ENCODE results near the gene KRTAP5-5. TPM values are rescaled to one million over a fixed set of nuclear protein-coding genes. Genes with fewer than 3 reads are reported as not detected.
"Not testable (repeated sequence)": the region's sequence is repeated elsewhere in the genome, so short reads cannot be mapped to it uniquely, and the experiment has no call there.

The KRTAP5-5 gene
- total RNA-seq, 1 donor from 2014 or later, result not detected

GRCh38 chr11:1655168-1656060 lies 25.8 kb downstream of the KRTAP5-5 start:
- intact Hi-C loops (cut with micrococcal nuclease), result no loop called here

DNA sequence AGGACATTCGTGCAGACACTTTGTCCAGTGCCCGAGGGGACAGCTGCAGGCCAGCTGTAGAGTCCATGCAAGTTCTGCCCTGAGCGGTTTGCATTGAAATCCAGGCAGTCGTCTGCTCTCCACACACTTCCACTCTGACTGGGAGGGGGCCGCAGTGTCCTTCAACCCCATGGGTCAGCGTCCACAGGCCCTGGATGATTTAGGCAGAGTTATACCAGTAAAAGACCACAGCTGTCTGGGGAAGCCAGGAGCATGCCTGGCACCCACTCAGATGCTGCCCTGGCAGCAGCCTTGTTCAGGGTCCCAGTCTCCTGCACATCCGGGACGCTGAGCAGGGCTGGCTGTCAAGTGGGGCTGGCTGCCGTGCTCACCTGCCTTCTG lies 26.5 kb downstream of the KRTAP5-5 start:
- intact Hi-C loops (cut with micrococcal nuclease), result no loop called here

GRCh38 chr11:1656670-1657069 lies 27.1 kb downstream of the KRTAP5-5 start:
- intact Hi-C loops (cut with micrococcal nuclease), result no loop called here

- intact Hi-C loops (cut with micrococcal nuclease), result no loop called here
Measured at GRCh38 chr11:1659506-1659905, 29.9 kb downstream of the KRTAP5-5 start.

DNA sequence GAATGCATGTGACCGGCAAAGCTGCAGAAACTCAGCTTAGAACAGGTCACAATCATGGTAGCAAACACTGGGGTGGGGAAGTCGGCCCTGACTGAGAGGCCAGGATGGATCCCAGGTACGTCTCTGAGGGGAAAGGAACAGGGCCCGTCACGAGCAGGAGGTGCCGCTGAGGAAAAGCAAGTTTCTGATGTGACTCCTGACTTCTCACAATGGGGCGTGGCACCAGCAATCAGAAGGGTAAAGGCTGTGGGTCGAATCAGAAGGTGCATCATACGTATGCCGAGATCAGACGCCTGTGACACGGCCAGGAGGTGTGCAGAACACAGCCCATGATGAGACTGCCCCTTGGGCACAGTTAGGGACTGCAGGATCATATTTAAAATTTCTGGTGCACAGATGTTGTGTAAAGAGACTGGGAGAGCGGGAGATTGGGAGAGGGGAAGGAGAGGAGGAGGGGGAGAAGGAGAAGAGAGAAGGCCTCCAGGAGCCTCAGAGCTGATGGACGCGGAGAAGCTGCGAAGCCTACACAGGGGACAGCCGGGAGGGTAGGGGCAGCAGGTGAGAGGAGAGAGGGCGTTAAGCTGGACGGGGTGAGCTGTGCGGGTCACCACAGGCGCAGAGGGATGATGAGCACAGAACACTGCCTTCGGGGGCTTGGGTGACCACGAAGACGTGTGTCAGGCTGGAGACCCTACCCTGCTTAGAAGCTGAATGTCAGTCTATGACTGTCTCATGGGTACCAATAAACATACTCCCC lies 30.7 kb downstream of the KRTAP5-5 start:
- intact Hi-C loops (cut with micrococcal nuclease), result no loop called here

- intact Hi-C loops (cut with micrococcal nuclease), result not testable (repeated sequence)
Measured at GRCh38 chr11:1661454-1662269, 32.1 kb downstream of the KRTAP5-5 start.

GRCh38 chr11:1662699-1663283 lies 33.2 kb downstream of the KRTAP5-5 start:
- intact Hi-C loops (cut with micrococcal nuclease), result not testable (repeated sequence)

DNA sequence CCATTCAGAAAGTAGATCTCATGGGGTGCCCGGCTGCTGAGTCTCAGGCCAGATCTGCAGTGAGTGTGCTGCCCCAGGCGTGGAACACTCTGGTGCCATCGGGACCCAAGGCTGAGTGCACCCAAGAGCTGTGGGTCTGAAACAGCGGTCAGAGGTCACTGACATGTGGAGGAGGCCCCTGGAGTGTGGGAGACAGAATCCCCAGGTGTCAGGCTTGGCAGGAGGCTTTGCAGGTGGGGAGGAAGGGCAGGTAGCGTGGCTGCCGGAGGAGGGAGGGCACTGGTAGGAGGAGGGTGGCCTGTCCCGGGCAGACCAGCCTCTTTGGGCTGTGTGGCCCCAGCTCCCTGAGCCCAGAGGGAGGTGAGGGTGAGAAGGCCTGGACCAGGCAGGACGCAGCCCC lies 35.7 kb downstream of the KRTAP5-5 start:
- intact Hi-C loops (cut with micrococcal nuclease), result no loop called here

GRCh38 chr11:1667121-1667850 lies 37.7 kb downstream of the KRTAP5-5 start:
- intact Hi-C loops (cut with micrococcal nuclease), result no loop called here

- intact Hi-C loops (cut with micrococcal nuclease), result no loop called here
Measured at GRCh38 chr11:1667906-1668305, 38.3 kb downstream of the KRTAP5-5 start.

DNA sequence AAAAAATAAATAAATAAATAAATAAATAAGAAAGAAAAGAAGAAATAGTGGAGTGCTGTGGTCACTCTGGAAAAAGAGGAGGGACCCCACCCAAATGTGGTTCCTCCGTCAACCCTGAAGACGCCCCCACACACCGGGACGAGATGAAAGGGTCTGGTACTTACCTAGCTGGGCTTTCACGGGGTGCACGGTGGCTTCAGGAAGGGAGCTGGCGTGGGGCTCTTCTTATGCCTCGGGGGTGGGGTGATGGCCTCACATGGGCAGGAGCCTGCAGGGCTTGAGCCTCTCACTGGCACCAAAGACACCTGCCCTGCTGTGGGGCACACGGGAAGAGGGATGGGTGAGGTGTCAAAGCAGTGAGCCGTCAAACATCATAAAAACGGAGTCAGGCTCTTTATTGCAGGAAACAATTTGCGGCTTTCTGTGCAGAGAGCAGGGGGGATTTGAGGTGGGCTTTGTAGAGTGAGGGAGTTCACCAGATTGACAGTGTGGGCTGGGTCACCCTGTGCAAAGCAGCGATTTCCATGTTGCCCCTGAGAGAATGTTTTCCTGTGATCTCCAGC lies 39.4 kb downstream of the KRTAP5-5 start:
- intact Hi-C loops (cut with micrococcal nuclease), result no loop called here

DNA sequence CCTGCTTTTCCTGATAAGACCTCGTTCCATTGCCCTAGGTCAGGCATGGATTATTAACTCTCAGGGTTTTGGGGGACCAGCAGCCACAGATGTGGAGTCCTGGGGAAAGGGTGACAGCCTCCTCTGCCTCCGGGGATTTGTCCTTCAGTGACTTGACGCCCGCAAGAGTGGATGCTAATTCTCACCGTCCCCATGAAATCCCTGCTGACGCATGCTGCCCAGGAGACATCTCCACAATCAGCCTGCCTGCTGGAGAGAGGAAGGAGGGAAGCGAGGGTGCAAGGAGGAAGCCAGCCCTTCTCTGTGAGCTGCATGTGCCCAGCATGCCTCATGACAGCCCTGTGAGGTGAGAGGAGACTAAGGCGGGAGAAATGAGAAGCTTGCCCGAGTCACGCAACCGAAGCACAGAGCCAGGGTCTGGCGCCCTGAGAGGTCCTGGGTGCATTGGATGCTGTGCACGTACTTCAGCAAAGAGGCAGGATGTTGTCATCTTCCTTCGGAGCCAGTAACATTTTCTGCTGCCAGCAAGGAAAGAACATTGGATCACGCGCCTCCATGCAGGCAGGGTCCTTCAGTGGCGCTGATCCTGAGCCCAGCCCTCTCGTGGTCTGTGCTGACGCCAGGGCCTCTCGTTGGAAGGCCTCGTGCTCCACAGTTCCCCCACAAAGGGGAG lies 40.1 kb downstream of the KRTAP5-5 start:
- intact Hi-C loops (cut with micrococcal nuclease), result no loop called here

DNA sequence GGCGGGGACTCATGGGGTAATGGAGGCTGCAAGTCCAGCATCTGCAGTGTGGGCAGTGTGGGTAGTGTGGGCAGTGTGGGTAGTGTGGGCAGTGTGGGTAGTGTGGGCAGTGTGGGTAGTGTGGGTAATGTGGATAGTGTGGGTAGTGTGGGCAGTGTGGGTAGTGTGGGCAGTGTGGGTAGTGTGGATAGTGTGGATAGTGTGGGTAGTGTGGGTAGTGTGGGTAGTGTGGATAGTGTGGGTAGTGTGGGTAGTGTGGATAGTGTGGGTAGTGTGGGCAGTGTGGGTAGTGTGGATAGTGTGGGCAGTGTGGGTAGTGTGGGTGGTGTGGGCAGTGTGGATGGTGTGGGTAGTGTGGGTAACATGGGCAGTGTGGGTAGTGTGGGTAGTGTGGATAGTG lies 40.9 kb downstream of the KRTAP5-5 start:
- intact Hi-C loops (cut with micrococcal nuclease), result not testable (repeated sequence)

GRCh38 chr11:1670905-1671371 lies 41.4 kb downstream of the KRTAP5-5 start:
- intact Hi-C loops (cut with micrococcal nuclease), result no loop called here

- intact Hi-C loops (cut with micrococcal nuclease), result no loop called here
Measured at GRCh38 chr11:1671658-1672057, 42.1 kb downstream of the KRTAP5-5 start.

DNA sequence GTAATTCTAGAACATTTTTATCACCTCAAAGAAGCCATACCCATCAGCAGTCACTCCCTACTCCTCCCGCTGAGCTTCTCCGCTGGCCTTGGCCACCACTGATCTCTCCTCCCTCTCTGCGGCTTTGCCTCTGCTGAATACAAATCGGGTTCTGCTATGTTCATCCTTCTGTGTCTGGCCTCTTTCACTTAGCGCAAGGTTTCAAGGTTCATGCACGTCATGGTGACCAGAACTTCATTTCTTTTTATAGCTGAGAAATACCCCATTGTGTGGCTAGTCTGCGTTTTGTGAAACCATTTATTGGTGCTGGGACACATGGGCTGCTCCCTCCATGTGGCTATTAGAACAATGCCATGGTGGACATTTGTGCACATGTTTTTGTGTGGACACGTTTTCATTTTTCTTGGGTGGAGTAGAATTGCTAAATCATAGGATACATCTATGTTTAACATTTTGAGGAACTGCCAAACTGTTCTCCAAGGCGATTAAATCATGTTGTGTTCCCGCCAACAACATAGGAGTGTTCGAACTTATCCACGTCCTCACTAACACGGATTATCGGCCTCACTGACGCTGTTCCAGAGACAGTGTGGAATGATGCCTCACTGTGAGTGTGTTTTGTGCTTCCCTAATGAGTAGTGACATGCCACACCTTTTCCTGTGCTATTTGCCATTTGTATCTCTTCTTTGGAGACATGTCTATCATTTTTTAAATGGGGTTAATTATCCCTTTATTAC lies 43.2 kb downstream of the KRTAP5-5 start:
- intact Hi-C loops (cut with micrococcal nuclease), result no loop called here

- intact Hi-C loops (cut with micrococcal nuclease), result no loop called here
Measured at GRCh38 chr11:1673446-1674172, 44.0 kb downstream of the KRTAP5-5 start.

Data from T-helper 1 cell treated with Interleukin-12 subunit alpha and Interleukin-12 subunit beta and Interleukin-4 antibody, amounts not matched to agents 30 ng/mL and 1 ng/mL, for 36 hours (primary cell).